GM13976 (cell line): ENCODE data around the gene CD209.
"Not testable (repeated sequence)": the region's sequence is repeated elsewhere in the genome, so short reads cannot be mapped to it uniquely, and the experiment has no call there.

ENCODE experiments used
- DNase-seq: peaks from one replicate; pipeline ENCODE4 v3.0.0; 2012; ENCODE audit warnings: low spot score
- CTCF ChIP-seq: IDR thresholded peaks from 2 replicates; pipeline ENCODE4 v1.5.1; 2012; ENCODE audit warnings: borderline replicate concordance, mild to moderate bottlenecking; ENCODE audit not compliant: insufficient read depth; ENCODE audit errors: extremely low read depth, missing control alignments, control extremely low read depth
- in situ Hi-C: fragments of 300-500 bp; cut with MboI; formaldehyde crosslinking; loops from one replicate; pipeline ENCODE4 v1.12.0; 2022; ENCODE audit warnings: low sequenced_read_pairs, mixed read lengths, inconsistent platforms; ENCODE audit not compliant: unreplicated experiment

Gene CD209

DNA sequence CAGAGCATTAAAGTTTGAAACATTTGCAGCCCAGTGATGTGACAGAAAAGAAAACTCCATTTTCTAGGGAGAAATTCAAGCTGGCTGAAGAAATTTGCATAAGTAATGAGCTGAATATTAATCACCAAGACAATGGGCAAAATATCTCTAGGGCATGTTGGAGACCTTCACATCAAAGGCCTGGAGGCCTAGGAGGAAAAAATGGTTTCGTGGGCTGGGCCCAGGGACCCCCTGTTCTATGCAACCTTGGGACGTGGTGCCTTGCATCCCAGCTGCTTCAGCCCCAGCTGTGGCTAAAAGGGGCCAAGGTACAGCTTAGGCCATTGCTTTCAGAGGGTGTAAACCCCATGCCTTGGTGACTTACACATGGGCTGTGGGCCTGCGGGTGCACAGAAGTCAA lies 10.0 kb upstream of the CD209 start:
- no peak for DNase-seq
- in situ Hi-C loops = no loop called here

GRCh38 chr19:7756258-7756657 lies 8.9 kb upstream of the CD209 start:
- no peak for TF ChIP-seq CTCF
- DNase-seq = no peak
- in situ Hi-C loops = no loop called here

More for the DNA sequence above, 10.0 kb upstream of the CD209 start:
- no peak for TF ChIP-seq CTCF

DNA sequence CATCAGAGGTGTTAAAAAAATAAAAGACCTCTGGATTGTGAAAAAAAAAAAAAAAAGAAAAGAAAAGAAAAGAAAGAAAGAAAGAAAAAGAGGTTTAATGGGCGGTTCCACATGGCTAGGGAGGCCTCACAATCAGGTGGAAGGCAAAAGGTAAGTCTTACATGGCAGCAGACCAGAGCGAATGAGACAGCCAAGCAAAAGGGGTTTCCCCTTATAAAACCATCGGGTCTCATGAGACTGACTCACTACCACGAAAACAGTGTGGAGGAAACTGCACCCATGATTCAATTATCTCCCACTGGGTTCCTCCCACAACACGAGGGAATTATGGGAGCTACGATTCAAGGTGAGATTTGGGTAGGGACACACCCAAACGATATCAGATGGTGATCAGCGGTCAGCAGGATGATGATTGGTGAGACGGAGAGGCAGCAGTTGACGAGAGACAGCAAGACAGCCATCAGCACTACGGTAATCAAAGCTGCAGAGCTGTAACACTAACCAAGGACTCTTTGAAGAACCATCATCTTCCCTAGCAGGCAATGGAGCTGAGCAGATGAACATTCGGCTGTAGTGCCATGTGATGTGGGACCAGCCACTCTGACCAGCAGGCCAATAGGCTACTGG lies 3.9 kb upstream of the CD209 start:
- in situ Hi-C loops = no loop called here
- TF ChIP-seq CTCF = no peak
- no peak for DNase-seq

GRCh38 chr19:7748756-7749155 lies 1.4 kb upstream of the CD209 start:
- DNase-seq = no peak
- in situ Hi-C loops = no loop called here
- no peak for TF ChIP-seq CTCF

DNA sequence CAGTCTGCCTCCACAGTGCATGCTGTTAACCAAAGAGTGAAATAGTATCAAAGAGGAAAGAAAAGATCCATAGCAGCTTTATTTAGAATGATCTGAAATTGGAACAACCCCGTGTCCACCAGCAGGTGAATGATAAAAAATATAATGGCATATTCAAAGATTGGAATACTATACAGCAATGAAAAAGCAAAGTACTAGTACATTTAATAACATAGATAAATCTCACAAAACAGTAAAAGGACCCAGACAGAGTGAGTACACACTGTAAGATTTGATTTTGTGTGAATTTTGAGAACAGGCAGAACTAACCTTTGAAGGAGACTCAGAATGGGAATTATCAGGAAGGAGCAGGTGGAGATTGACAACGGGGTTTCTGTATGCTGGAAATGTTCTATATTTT lies 837 bp upstream of the CD209 start:
- in situ Hi-C loops = no loop called here
- TF ChIP-seq CTCF = no peak
- no peak for DNase-seq

- in situ Hi-C loops, DNase-seq: not testable (repeated sequence)
These were observed 1.0 kb downstream of the CD209 start for GRCh38 chr19:7746306-7746705.

GRCh38 chr19:7744871-7745650 lies 2.3 kb downstream of the CD209 start:
- TF ChIP-seq CTCF = no peak
- DNase-seq = no peak
- in situ Hi-C loops = no loop called here
